NT2/D1 (cell line): ENCODE data around the gene F5.
"Not testable (repeated sequence)": the region's sequence is repeated elsewhere in the genome, so short reads cannot be mapped to it uniquely, and the experiment has no call there.

Source experiments
- SUZ12 ChIP-seq: IDR thresholded peaks from 2 replicates; pipeline ENCODE4 v1.6.1; 2011; ENCODE audit not compliant: insufficient read length, insufficient read depth; ENCODE audit errors: extremely low read depth
- ZNF274 ChIP-seq: IDR thresholded peaks from 2 replicates; pipeline ENCODE4 v1.6.1; 2011; ENCODE audit warnings: mild to moderate bottlenecking, low read depth, low read length

DNA sequence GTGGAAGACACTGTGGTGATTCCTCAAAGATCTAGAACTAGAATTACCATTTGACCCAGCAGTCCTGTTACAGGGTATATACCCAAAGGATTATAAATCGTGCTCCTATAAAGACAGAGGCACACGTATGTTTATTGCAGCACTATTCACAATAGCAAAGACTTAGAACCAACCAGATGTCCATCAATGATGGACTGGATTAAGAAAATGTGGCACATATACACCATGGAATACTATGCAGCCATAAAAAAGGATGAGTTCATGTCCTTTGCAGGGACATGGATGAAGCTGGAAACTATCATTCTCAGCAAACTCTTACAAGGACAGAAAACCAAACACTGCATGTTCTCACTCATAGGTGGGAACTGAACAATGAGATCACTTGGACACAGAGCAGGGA lies 82.7 kb downstream of the F5 start:
- TF ChIP-seq ZNF274, SUZ12: not testable (repeated sequence)
